Measurements from ENCODE around the gene FHAD1.
"Not testable (repeated sequence)": the region's sequence is repeated elsewhere in the genome, so short reads cannot be mapped to it uniquely, and the experiment has no call there.

The FHAD1 gene

DNA sequence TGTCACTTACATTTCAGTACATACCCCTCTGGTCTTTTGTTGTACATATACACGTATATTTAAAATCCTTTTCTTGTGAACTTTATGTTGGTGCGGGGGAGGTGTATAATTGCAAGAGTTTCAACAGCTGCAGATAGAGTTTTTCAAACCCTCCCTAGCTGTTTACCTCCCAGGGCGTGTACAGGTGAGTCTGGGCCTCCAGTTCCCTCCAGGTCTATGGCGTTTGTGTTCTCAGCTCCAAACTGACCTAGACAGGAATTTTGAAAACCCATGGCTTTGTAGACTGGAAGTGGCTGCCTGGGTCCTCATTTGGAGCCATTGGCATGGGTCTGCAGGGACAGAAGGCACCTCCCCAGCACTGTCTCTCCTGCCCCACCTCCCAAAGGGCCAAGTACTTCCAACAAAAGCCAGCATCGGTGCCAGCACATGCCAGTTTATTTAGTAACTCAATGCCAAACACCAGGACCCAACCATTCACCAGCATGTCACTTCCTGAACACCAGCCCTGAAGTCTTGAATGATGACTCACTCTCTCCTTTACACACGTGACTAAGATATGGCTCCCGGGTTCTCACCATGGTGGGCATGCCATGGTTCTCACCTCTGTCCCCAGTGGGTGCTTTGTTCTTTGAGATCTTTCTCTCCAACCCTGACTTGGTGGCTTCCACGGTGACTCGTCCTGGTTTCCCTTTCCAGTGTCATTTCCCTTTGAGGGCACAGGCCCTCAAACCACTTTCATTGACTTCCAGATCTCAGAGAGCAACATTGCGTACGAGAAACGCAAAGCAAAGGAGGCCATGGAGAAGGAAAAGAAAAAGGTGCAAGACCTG lies 105.3 kb downstream of the FHAD1 start:
- DNase-seq, result peak; percentile 29
- in situ Hi-C loops (cut with MboI; ENCODE audit: low pct_unique_long_range_greater_than_20kb, low sequenced_read_pairs), result no loop called here

GRCh38 chr1:15353839-15354579 lies 107.0 kb downstream of the FHAD1 start:
- in situ Hi-C loops (cut with MboI; ENCODE audit: low pct_unique_long_range_greater_than_20kb, low sequenced_read_pairs), result no loop called here
- no peak for DNase-seq

- no peak for DNase-seq
- in situ Hi-C loops (cut with MboI; ENCODE audit: low pct_unique_long_range_greater_than_20kb, low sequenced_read_pairs), result no loop called here
These were observed 107.5 kb downstream of the FHAD1 start for GRCh38 chr1:15354580-15354965.

DNA sequence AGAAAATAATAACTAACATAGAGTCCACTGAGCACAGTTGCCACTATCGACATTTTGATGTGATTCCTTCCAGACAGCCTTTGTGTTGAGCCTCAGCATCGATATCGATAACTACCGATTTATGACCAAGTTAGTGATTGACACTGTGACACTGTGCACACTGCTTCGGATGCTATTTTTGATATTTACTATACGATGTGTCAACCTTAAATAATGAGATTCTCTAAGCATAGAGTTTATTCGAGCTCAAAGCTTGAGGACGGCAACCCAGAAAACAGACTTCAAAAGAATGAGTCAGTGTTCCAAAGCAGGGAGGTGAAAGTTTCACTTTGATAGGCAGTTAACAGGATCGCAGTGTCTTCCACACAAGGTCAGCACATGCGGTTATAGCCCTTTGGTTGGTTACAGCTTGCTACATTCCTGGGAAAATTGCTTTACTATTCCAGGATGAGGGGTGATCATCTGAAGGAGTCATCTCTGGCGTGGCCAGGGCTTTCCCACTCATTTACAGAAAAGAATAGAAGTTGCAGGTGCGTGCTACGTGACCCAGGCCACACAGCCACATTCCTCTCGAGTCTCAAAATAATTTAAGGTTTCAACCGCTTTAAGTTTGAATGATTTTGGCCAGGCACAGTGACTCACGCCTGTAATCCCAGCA lies 109.1 kb downstream of the FHAD1 start:
- in situ Hi-C loops (cut with MboI; ENCODE audit: low pct_unique_long_range_greater_than_20kb, low sequenced_read_pairs), result no loop called here
- no peak for DNase-seq

DNA sequence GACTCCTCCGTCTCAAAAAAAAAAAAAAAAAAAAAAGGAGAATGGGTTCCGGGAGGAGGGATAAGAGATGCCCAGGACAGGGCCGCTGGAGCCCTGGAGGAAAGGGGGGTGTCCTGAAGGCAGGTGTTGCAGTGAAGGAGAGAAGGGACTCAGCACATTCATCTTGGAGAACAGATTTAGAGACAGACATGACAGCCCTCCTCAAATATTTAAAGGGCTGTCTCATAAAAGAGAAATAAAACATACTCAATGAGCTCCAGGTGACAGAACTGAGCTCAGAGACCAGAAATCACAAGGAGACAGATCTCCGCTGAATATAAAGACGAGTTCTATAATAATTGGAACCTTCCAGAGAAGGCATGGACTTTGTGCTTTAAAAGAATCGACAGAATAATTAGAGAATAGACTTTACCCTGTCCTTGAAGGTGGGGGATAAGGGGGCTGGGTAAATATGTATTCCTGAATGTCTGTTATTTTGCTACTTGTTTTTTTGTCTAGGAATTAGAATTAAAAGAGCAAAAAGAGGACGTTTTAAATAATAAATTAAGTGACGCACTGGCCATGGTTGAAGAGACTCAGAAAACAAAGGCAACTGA lies 110.7 kb downstream of the FHAD1 start:
- in situ Hi-C loops (cut with MboI; ENCODE audit: low pct_unique_long_range_greater_than_20kb, low sequenced_read_pairs), result no loop called here
- no peak for DNase-seq

DNA sequence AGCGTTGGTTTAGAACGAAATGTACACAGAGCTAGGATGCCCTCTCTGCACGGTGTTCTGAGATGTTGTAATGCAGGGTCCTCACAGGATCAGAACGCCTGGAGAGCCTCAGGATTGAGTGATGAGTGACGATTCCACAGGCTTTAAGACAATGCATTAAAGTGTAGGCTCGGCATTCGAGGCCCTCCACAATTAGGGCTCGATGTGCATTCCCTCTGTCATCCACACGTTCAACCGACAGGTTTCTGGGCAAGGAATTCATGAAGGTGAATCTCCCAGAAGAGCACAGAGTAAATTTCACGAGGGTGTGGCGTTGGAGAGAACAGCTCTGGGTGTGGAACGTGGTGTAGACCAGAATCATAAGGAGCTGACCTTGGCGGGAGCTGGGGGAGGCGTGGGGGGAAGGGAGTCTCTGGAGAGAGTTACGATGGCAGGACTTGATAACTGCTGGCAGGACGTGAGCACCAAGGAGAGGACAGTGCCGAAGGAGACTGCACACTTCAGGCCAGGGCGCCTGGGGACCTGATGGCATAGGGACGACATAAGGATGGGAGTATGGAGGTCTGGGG lies 111.6 kb downstream of the FHAD1 start:
- no peak for DNase-seq
- in situ Hi-C loops (cut with MboI; ENCODE audit: low pct_unique_long_range_greater_than_20kb, low sequenced_read_pairs), result no loop called here

- no peak for DNase-seq
- in situ Hi-C loops (cut with MboI; ENCODE audit: low pct_unique_long_range_greater_than_20kb, low sequenced_read_pairs), result no loop called here
These were observed 113.7 kb downstream of the FHAD1 start for GRCh38 chr1:15360700-15361099.

- in situ Hi-C loops (cut with MboI; ENCODE audit: low pct_unique_long_range_greater_than_20kb, low sequenced_read_pairs), result no loop called here
- no peak for DNase-seq
These were observed 115.2 kb downstream of the FHAD1 start for GRCh38 chr1:15362096-15362736.

- peak; percentile 27 for DNase-seq
- in situ Hi-C loops (cut with MboI; ENCODE audit: low pct_unique_long_range_greater_than_20kb, low sequenced_read_pairs), result no loop called here
These were observed 115.7 kb downstream of the FHAD1 start for GRCh38 chr1:15362737-15363128.

GRCh38 chr1:15364740-15365139 lies 117.7 kb downstream of the FHAD1 start:
- in situ Hi-C loops (cut with MboI; ENCODE audit: low pct_unique_long_range_greater_than_20kb, low sequenced_read_pairs), result no loop called here
- DNase-seq, result peak; percentile 16

DNA sequence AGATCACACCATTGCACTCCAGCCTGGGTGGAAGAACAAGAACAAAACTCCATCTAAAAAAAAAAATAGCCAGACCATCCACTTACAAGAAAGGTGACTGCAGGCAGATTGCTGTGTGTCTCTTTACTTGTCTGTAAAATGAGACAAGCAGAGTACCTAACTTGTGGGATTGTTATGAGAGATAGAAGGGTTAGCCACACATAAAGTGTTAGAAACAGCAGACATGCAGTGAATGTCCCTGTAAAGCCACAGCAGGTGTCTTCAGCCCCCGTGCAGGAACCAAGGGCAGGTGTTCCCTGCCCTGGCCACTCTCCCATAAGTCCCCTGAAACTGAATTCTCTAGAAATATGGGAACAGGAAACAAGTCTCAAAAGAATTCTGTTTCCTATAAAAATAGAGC lies 121.9 kb downstream of the FHAD1 start:
- no peak for DNase-seq
- in situ Hi-C loops (cut with MboI; ENCODE audit: low pct_unique_long_range_greater_than_20kb, low sequenced_read_pairs), result no loop called here

GRCh38 chr1:15370268-15370667 lies 123.2 kb downstream of the FHAD1 start:
- in situ Hi-C loops (cut with MboI; ENCODE audit: low pct_unique_long_range_greater_than_20kb, low sequenced_read_pairs), result no loop called here
- no peak for DNase-seq

DNA sequence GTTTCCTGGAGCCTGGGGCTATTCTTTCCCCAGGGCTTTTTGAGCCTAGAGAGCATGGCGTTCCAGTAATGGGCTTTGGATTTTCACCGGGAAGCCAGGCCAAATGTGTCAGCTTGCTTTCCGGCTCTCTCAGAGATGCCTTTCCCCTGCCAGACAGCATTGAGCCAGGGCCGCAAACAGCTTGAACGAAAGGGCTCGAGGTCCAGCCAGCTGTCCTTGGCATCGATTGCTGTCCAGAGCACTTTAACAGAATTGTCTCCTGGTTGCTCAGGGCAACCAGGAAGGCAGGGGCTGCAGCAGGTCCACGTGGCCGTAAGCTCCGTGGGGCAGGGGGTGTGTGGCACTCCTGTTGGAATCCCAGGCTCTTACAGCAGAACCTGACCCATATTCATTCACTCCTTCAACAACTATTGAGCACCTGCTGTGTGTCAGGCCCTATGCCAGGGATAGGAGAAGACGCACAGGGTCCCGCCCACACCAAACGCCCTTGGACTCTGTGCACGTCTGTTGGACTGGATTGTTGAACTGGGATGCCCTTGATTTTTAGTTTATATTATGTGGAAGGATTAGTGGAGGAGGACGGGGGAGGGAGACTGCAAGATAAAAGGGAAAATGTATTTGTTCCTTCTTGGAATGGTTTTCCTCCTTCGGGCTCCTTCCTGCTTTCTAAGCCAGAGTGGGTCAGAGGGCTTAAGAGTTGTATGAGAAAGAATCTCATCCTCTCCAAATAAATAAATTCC lies 123.9 kb downstream of the FHAD1 start:
- in situ Hi-C loops (cut with MboI; ENCODE audit: low pct_unique_long_range_greater_than_20kb, low sequenced_read_pairs), result no loop called here
- DNase-seq, result no peak

DNA sequence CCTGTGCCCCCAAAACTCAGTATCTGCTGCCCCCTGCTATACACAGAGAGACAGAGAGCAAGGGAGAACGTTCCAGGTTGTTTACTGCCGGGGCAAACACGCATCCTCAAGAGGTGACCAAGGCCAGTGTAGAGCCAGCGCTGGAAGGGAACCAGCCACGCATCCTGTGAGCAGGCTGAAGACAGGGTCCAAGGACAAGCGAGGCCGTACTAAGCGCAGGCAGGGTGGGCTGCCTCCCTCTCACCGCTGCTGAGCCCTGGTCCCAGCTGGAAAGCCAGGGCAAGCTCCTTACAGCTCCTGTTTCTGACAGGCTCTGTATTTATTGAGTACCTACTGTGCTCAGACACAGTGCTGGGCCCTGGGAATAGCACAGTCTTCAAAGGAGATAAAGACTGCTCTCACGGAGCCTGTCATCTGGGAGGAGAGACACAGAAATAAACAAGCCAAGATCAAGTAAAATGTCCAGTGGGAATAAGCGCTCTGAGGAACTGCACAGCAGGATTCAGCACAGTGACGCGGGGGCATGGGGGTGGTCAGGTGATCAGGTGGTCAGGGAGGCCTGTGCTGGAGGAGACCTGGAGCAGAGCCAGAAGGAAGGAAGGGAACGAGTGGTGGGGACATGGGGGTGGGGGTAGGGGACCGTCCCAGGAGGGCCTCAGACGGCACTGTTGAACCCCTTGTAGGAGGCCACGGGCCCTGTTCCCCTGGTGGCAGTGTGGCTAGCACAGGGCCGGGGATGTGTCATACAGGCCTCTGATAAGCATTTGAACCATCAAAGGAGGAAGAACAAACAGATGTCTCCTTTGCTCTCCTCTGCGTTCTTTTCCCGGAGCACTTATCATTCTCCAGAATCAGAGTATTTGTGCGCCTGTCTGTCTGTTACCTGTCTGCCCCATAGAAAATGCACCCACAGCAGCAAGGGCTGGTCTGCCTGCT lies 124.9 kb downstream of the FHAD1 start:
- no peak for DNase-seq
- in situ Hi-C loops (cut with MboI; ENCODE audit: low pct_unique_long_range_greater_than_20kb, low sequenced_read_pairs), result no loop called here

DNA sequence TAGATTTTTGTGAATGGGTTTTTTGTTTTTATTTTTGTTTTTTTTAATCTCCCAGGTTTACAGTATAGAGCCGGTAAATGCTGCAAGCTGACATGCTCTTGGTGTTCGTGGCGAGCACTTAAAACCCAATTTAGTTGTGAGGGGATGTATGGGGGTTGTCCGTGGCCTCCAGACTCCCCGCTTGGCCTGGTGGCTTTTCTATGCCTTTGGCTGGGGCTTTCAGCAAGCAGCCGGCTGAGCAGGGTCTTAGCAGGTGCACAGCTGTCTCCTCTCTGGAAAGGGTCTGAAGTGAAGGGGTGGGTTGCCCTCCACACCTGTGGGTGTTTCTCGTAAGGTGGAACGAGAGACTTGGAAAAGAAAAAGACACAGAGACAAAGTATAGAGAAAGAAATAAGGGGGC lies 131.7 kb downstream of the FHAD1 start:
- in situ Hi-C loops (cut with MboI; ENCODE audit: low pct_unique_long_range_greater_than_20kb, low sequenced_read_pairs), result no loop called here
- DNase-seq, result no peak

DNA sequence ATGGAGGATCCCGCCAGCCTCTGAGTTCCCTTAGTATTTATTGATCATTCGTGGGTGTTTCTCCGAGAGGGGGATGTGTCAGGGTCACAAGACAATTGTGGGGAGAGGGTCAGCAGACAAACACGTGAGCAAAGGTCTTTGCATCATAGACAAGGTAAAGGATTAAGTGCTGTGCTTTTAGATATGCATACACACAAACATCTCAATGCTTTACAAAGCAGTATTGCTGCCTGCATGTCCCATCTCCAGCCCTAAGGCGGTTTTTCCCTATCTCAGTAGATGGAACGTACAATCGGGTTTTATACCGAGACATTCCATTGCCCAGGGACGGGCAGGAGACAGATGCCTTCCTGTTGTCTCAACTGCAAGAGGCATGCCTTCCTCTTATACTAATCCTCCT lies 132.1 kb downstream of the FHAD1 start:
- DNase-seq; in situ Hi-C loops (cut with MboI; ENCODE audit: low pct_unique_long_range_greater_than_20kb, low sequenced_read_pairs): not testable (repeated sequence)

Measured in KBM-7 (cell line).